Measurements from ENCODE around the gene GNS.

GNS gene

GRCh38 chr12:64723630-64724029, 35.6 kb downstream of the GNS start:
- no peak overlapping the region for H3K27ac ChIP-seq (ENCODE audit: insufficient read depth, low read depth, low read length, poor library complexity, severe bottlenecking)
- peaks cover 27% of the 10 kb centered on the region for H3K36me3 ChIP-seq (ENCODE audit: control insufficient read depth, insufficient read depth, low read length)
- H3K9me3 ChIP-seq (ENCODE audit: control insufficient read depth, low read length) = no peaks in the 10 kb centered on the region
- no peaks in the 10 kb centered on the region for H3K4me1 ChIP-seq (ENCODE audit: control insufficient read depth, insufficient read depth, low read length)
- no peak overlapping the region for H3K4me3 ChIP-seq (ENCODE audit: insufficient read depth, low read depth, low read length)
- 91 to 93% methylated on average over 2 of the region's 2 CpGs for WGBS, 2 experiments
- no peaks in the 10 kb centered on the region for H3K27me3 ChIP-seq (ENCODE audit: control insufficient read depth, insufficient read depth, low read length, poor library complexity, severe bottlenecking)

- no peak overlapping the region for H3K27ac ChIP-seq (ENCODE audit: insufficient read depth, low read depth, low read length, poor library complexity, severe bottlenecking)
- H3K27me3 ChIP-seq (ENCODE audit: control insufficient read depth, insufficient read depth, low read length, poor library complexity, severe bottlenecking) = no peaks in the 10 kb centered on the region
- no peaks in the 10 kb centered on the region for H3K9me3 ChIP-seq (ENCODE audit: control insufficient read depth, low read length)
- H3K36me3 ChIP-seq (ENCODE audit: control insufficient read depth, insufficient read depth, low read length) = peaks cover 27% of the 10 kb centered on the region
- 94 to 98% methylated on average over 4 of the region's 4 CpGs for WGBS, 2 experiments
- H3K4me3 ChIP-seq (ENCODE audit: insufficient read depth, low read depth, low read length) = no peak overlapping the region
- H3K4me1 ChIP-seq (ENCODE audit: control insufficient read depth, insufficient read depth, low read length) = no peaks in the 10 kb centered on the region
These were observed 36.4 kb downstream of the GNS start for GRCh38 chr12:64722835-64723234.

GRCh38 chr12:64720884-64721283, 38.3 kb downstream of the GNS start:
- H3K36me3 ChIP-seq (ENCODE audit: control insufficient read depth, insufficient read depth, low read length) = peaks cover 28% of the 10 kb centered on the region
- H3K27me3 ChIP-seq (ENCODE audit: control insufficient read depth, insufficient read depth, low read length, poor library complexity, severe bottlenecking) = no peaks in the 10 kb centered on the region
- H3K9me3 ChIP-seq (ENCODE audit: control insufficient read depth, low read length) = no peaks in the 10 kb centered on the region
- H3K4me3 ChIP-seq (ENCODE audit: insufficient read depth, low read depth, low read length) = no peak overlapping the region
- no peaks in the 10 kb centered on the region for H3K4me1 ChIP-seq (ENCODE audit: control insufficient read depth, insufficient read depth, low read length)
- no peak overlapping the region for H3K27ac ChIP-seq (ENCODE audit: insufficient read depth, low read depth, low read length, poor library complexity, severe bottlenecking)
- WGBS, 2 experiments = 86 to 96% methylated on average over 1 of the region's 1 CpG

- H3K36me3 ChIP-seq (ENCODE audit: control insufficient read depth, insufficient read depth, low read length) = peaks cover 32% of the 10 kb centered on the region
- no peaks in the 10 kb centered on the region for H3K9me3 ChIP-seq (ENCODE audit: control insufficient read depth, low read length)
- WGBS, 2 experiments = 94 to 100% methylated on average over 1 of the region's 1 CpG
These were observed 40.6 kb downstream of the GNS start for GRCh38 chr12:64718649-64719048.

GRCh38 chr12:64716839-64717455, 42.3 kb downstream of the GNS start:
- 94 to 96% methylated on average over 6 of the region's 6 CpGs for WGBS, 2 experiments
- Histone ChIP-seq H3K4me1 (ENCODE audit: control insufficient read depth, insufficient read depth, low read length) (no peaks in the 10 kb centered on the region), H3K36me3 (ENCODE audit: control insufficient read depth, insufficient read depth, low read length) (peaks cover 26% of the 10 kb centered on the region), H3K27ac (ENCODE audit: insufficient read depth, low read depth, low read length, poor library complexity, severe bottlenecking) (no peak overlapping the region), H3K4me3 (ENCODE audit: insufficient read depth, low read depth, low read length) (no peak overlapping the region), H3K27me3 (ENCODE audit: control insufficient read depth, insufficient read depth, low read length, poor library complexity, severe bottlenecking) (no peaks in the 10 kb centered on the region), H3K9me3 (ENCODE audit: control insufficient read depth, low read length) (no peaks in the 10 kb centered on the region)

More at GRCh38 chr12:64718649-64719048, 40.6 kb downstream of the GNS start:
- Histone ChIP-seq H3K4me3 (ENCODE audit: insufficient read depth, low read depth, low read length) (no peak overlapping the region), H3K27ac (ENCODE audit: insufficient read depth, low read depth, low read length, poor library complexity, severe bottlenecking) (no peak overlapping the region), H3K4me1 (ENCODE audit: control insufficient read depth, insufficient read depth, low read length) (no peaks in the 10 kb centered on the region), H3K27me3 (ENCODE audit: control insufficient read depth, insufficient read depth, low read length, poor library complexity, severe bottlenecking) (no peaks in the 10 kb centered on the region)

GRCh38 chr12:64716371-64716770, 42.8 kb downstream of the GNS start:
- 95 to 96% methylated on average over 4 of the region's 4 CpGs for WGBS, 2 experiments
- no peaks in the 10 kb centered on the region for H3K4me1 ChIP-seq (ENCODE audit: control insufficient read depth, insufficient read depth, low read length)
- peaks cover 22% of the 10 kb centered on the region for H3K36me3 ChIP-seq (ENCODE audit: control insufficient read depth, insufficient read depth, low read length)
- H3K27ac ChIP-seq (ENCODE audit: insufficient read depth, low read depth, low read length, poor library complexity, severe bottlenecking) = no peak overlapping the region
- no peak overlapping the region for H3K4me3 ChIP-seq (ENCODE audit: insufficient read depth, low read depth, low read length)
- no peaks in the 10 kb centered on the region for H3K9me3 ChIP-seq (ENCODE audit: control insufficient read depth, low read length)
- no peaks in the 10 kb centered on the region for H3K27me3 ChIP-seq (ENCODE audit: control insufficient read depth, insufficient read depth, low read length, poor library complexity, severe bottlenecking)

GRCh38 chr12:64714551-64714968, 44.6 kb downstream of the GNS start:
- H3K36me3 ChIP-seq (ENCODE audit: control insufficient read depth, insufficient read depth, low read length) = peaks cover 6% of the 10 kb centered on the region
- H3K27ac ChIP-seq (ENCODE audit: insufficient read depth, low read depth, low read length, poor library complexity, severe bottlenecking) = no peak overlapping the region
- no peaks in the 10 kb centered on the region for H3K27me3 ChIP-seq (ENCODE audit: control insufficient read depth, insufficient read depth, low read length, poor library complexity, severe bottlenecking)
- H3K9me3 ChIP-seq (ENCODE audit: control insufficient read depth, low read length) = no peaks in the 10 kb centered on the region
- 90 to 92% methylated on average over 5 of the region's 5 CpGs for WGBS, 2 experiments
- H3K4me1 ChIP-seq (ENCODE audit: control insufficient read depth, insufficient read depth, low read length) = no peaks in the 10 kb centered on the region
- no peak overlapping the region for H3K4me3 ChIP-seq (ENCODE audit: insufficient read depth, low read depth, low read length)

GRCh38 chr12:64713376-64713775, 45.8 kb downstream of the GNS start:
- H3K4me3 ChIP-seq (ENCODE audit: insufficient read depth, low read depth, low read length) = no peak overlapping the region
- H3K9me3 ChIP-seq (ENCODE audit: control insufficient read depth, low read length) = no peaks in the 10 kb centered on the region
- peaks cover 5% of the 10 kb centered on the region for H3K36me3 ChIP-seq (ENCODE audit: control insufficient read depth, insufficient read depth, low read length)
- no peak overlapping the region for H3K27ac ChIP-seq (ENCODE audit: insufficient read depth, low read depth, low read length, poor library complexity, severe bottlenecking)
- H3K4me1 ChIP-seq (ENCODE audit: control insufficient read depth, insufficient read depth, low read length) = no peaks in the 10 kb centered on the region
- no peaks in the 10 kb centered on the region for H3K27me3 ChIP-seq (ENCODE audit: control insufficient read depth, insufficient read depth, low read length, poor library complexity, severe bottlenecking)

- H3K4me1 ChIP-seq (ENCODE audit: control insufficient read depth, insufficient read depth, low read length) = no peaks in the 10 kb centered on the region
- H3K27me3 ChIP-seq (ENCODE audit: control insufficient read depth, insufficient read depth, low read length, poor library complexity, severe bottlenecking) = no peaks in the 10 kb centered on the region
- no peaks in the 10 kb centered on the region for H3K36me3 ChIP-seq (ENCODE audit: control insufficient read depth, insufficient read depth, low read length)
- 94 to 95% methylated on average over 2 of the region's 2 CpGs for WGBS, 2 experiments
- no peak overlapping the region for H3K27ac ChIP-seq (ENCODE audit: insufficient read depth, low read depth, low read length, poor library complexity, severe bottlenecking)
- H3K9me3 ChIP-seq (ENCODE audit: control insufficient read depth, low read length) = no peaks in the 10 kb centered on the region
- H3K4me3 ChIP-seq (ENCODE audit: insufficient read depth, low read depth, low read length) = no peak overlapping the region
These were observed 49.8 kb downstream of the GNS start for GRCh38 chr12:64709429-64709828.

- Histone ChIP-seq H3K27ac (ENCODE audit: insufficient read depth, low read depth, low read length, poor library complexity, severe bottlenecking) (no peak overlapping the region), H3K9me3 (ENCODE audit: control insufficient read depth, low read length) (no peaks in the 10 kb centered on the region), H3K4me3 (ENCODE audit: insufficient read depth, low read depth, low read length) (no peak overlapping the region), H3K27me3 (ENCODE audit: control insufficient read depth, insufficient read depth, low read length, poor library complexity, severe bottlenecking) (no peaks in the 10 kb centered on the region), H3K4me1 (ENCODE audit: control insufficient read depth, insufficient read depth, low read length) (no peaks in the 10 kb centered on the region), H3K36me3 (ENCODE audit: control insufficient read depth, insufficient read depth, low read length) (no peaks in the 10 kb centered on the region)
- 92 to 97% methylated on average over 2 of the region's 2 CpGs for WGBS, 2 experiments
These were observed 51.3 kb downstream of the GNS start for GRCh38 chr12:64707926-64708325.

GRCh38 chr12:64707362-64707761, 51.8 kb downstream of the GNS start:
- no peaks in the 10 kb centered on the region for H3K36me3 ChIP-seq (ENCODE audit: control insufficient read depth, insufficient read depth, low read length)
- no peaks in the 10 kb centered on the region for H3K4me1 ChIP-seq (ENCODE audit: control insufficient read depth, insufficient read depth, low read length)
- no peaks in the 10 kb centered on the region for H3K9me3 ChIP-seq (ENCODE audit: control insufficient read depth, low read length)
- no peaks in the 10 kb centered on the region for H3K27me3 ChIP-seq (ENCODE audit: control insufficient read depth, insufficient read depth, low read length, poor library complexity, severe bottlenecking)
- no peak overlapping the region for H3K27ac ChIP-seq (ENCODE audit: insufficient read depth, low read depth, low read length, poor library complexity, severe bottlenecking)
- H3K4me3 ChIP-seq (ENCODE audit: insufficient read depth, low read depth, low read length) = no peak overlapping the region
- 94 to 98% methylated on average over 4 of the region's 4 CpGs for WGBS, 2 experiments

Measured in ectodermal cell (in vitro differentiated cells).